A549 treated with DMSO at 1 μM for 4 hours (cell line): ENCODE data around the gene SLC36A2. TPM values are rescaled to one million over a fixed set of nuclear protein-coding genes. Genes with fewer than 3 reads are reported as not detected.

Experiments used
- total RNA-seq: library from RNA; stranded (reverse); fragments of 200-300 nt; extraction: Qiagen RNA extraction; gene quantifications from 5 replicates; pipeline ENCODE4 v1.2.3, GENCODE V29; 2022; ENCODE audit warnings: low read depth

Gene SLC36A2
- total RNA-seq = not detected in 5 replicates

GRCh38 chr5:151347369-151347768, at the start of gene SLC36A2:
Gene SLC36A2 (minus strand): TSS chr5:151347559. CDS start chr5:151347460, 99 bp downstream.

GRCh38 chr5:151303666-151304065, 43.7 kb downstream of the SLC36A2 start, which contains the start of gene SLC36A3:
Gene SLC36A3 (minus strand): TSS chr5:151303766. CDS start chr5:151303354, 412 bp downstream.

Other genes starting within 250 kb of the SLC36A2 start
- 37.9 to 43.2 TPM (median 42.2 TPM) in 5 replicates for gene ANXA6, start 189.8 kb downstream of the SLC36A2 start, total RNA-seq
- 1.4 to 2.4 TPM (median 1.8 TPM) in 5 replicates for gene CCDC69, start 123.5 kb downstream of the SLC36A2 start, total RNA-seq
- 17.5 to 19.3 TPM (median 18.4 TPM) in 5 replicates for gene GM2A, start 94.4 kb downstream of the SLC36A2 start, total RNA-seq
- gene SLC36A3, start 43.8 kb downstream of the SLC36A2 start, total RNA-seq = not detected in 5 replicates
- gene SLC36A1, start 100.0 kb upstream of the SLC36A2 start, total RNA-seq = 9.4 to 12.2 TPM (median 11.7 TPM) in 5 replicates
- gene FAT2, start 243.8 kb upstream of the SLC36A2 start, total RNA-seq = under 0.01 to 0.02 TPM in 2 of 5 replicates, not detected in the others